BLaER1 (cell line): Measurements from ENCODE around the gene TMEM100.

ENCODE experiments used
- H3K27ac ChIP-seq: shearing (Covaris generic); formaldehyde crosslinking; 2 replicates; pipeline ENCODE4 v1.8.1; 2022
- H3K27me3 ChIP-seq: shearing (Covaris generic); formaldehyde crosslinking; 2 replicates; pipeline ENCODE4 v1.8.1; 2022
- H3K36me3 ChIP-seq: shearing (Covaris generic); formaldehyde crosslinking; 2 replicates; pipeline ENCODE4 v1.8.1; 2022
- H3K4me1 ChIP-seq: shearing (Covaris generic); formaldehyde crosslinking; 2 replicates; pipeline ENCODE4 v1.8.1; 2022
- H3K4me2 ChIP-seq: shearing (Covaris generic); formaldehyde crosslinking; 2 replicates; pipeline ENCODE4 v1.8.1; 2022
- H3K4me3 ChIP-seq: shearing (Covaris generic); formaldehyde crosslinking; 2 replicates; pipeline ENCODE4 v1.8.1; 2022
- H3K9ac ChIP-seq: shearing (Covaris generic); formaldehyde crosslinking; 2 replicates; pipeline ENCODE4 v1.8.1; 2022
- H3K9me3 ChIP-seq: shearing (Covaris generic); formaldehyde crosslinking; 2 replicates; pipeline ENCODE4 v1.8.1; 2022
- H4K20me1 ChIP-seq: shearing (Covaris generic); formaldehyde crosslinking; 2 replicates; pipeline ENCODE4 v1.8.1; 2022
- Cebpa-rat ChIP-seq: shearing (Covaris generic); IDR thresholded peaks from 2 replicates; pipeline ENCODE4 v1.8.1; 2022

TMEM100 gene

GRCh38 chr17:55731586-55732250, 9.1 kb upstream of the TMEM100 start:
- Histone ChIP-seq H3K4me1 (peaks cover 59% of the 10 kb centered on the region), H3K36me3 (no peaks in the 10 kb centered on the region), H3K27me3 (no peaks in the 10 kb centered on the region), H3K9ac (peak overlapping the region; percentile 43), H3K4me2 (peak overlapping the region; percentile 69), H3K27ac (peak overlapping the region; percentile 42), H4K20me1 (no peaks in the 10 kb centered on the region), H3K4me3 (no peak overlapping the region), H3K9me3 (no peaks in the 10 kb centered on the region)
- TF ChIP-seq Cebpa-rat: no peak

GRCh38 chr17:55730808-55731207, 8.1 kb upstream of the TMEM100 start:
- Histone ChIP-seq H3K4me2 (peak overlapping the region; percentile 69), H3K9ac (no peak overlapping the region), H3K27ac (peak overlapping the region; percentile 28; the same call in 1 of the 2 replicates), H4K20me1 (no peaks in the 10 kb centered on the region), H3K9me3 (no peaks in the 10 kb centered on the region), H3K36me3 (no peaks in the 10 kb centered on the region), H3K4me1 (peaks cover 59% of the 10 kb centered on the region), H3K27me3 (no peaks in the 10 kb centered on the region), H3K4me3 (no peak overlapping the region)
- TF ChIP-seq Cebpa-rat: no peak

- Histone ChIP-seq H3K9me3 (no peaks in the 10 kb centered on the region), H3K9ac (no peak overlapping the region), H3K4me1 (peaks cover 57% of the 10 kb centered on the region), H3K4me3 (no peak overlapping the region), H3K27me3 (no peaks in the 10 kb centered on the region), H3K27ac (peak overlapping the region; percentile 28; the same call in 1 of the 2 replicates), H3K4me2 (peak overlapping the region; percentile 69), H4K20me1 (no peaks in the 10 kb centered on the region), H3K36me3 (no peaks in the 10 kb centered on the region)
- TF ChIP-seq Cebpa-rat: no peak
Measured at GRCh38 chr17:55730380-55730779, 7.7 kb upstream of the TMEM100 start.

- no peak overlapping the region for H3K27ac ChIP-seq
- H3K27me3 ChIP-seq: no peaks in the 10 kb centered on the region
- H3K4me2 ChIP-seq: no peak overlapping the region
- H3K9ac ChIP-seq: no peak overlapping the region
- no peaks in the 10 kb centered on the region for H4K20me1 ChIP-seq
- no peak for TF ChIP-seq Cebpa-rat
- H3K36me3 ChIP-seq: no peaks in the 10 kb centered on the region
- no peaks in the 10 kb centered on the region for H3K9me3 ChIP-seq
- H3K4me3 ChIP-seq: no peak overlapping the region
- peaks cover 57% of the 10 kb centered on the region for H3K4me1 ChIP-seq
Measured at GRCh38 chr17:55729484-55729883, 6.8 kb upstream of the TMEM100 start.

- Histone ChIP-seq H3K36me3 (no peaks in the 10 kb centered on the region), H4K20me1 (no peaks in the 10 kb centered on the region), H3K4me2 (no peak overlapping the region), H3K9me3 (no peaks in the 10 kb centered on the region), H3K27me3 (no peaks in the 10 kb centered on the region), H3K4me1 (peaks cover 52% of the 10 kb centered on the region), H3K4me3 (no peak overlapping the region), H3K9ac (no peak overlapping the region), H3K27ac (no peak overlapping the region)
- no peak for TF ChIP-seq Cebpa-rat
Measured at GRCh38 chr17:55728833-55729232, 6.2 kb upstream of the TMEM100 start.

GRCh38 chr17:55728361-55728760, 5.7 kb upstream of the TMEM100 start:
- Histone ChIP-seq H3K9me3 (no peaks in the 10 kb centered on the region), H3K27me3 (no peaks in the 10 kb centered on the region), H3K9ac (no peak overlapping the region), H3K4me2 (no peak overlapping the region), H3K36me3 (no peaks in the 10 kb centered on the region), H3K4me3 (no peak overlapping the region), H3K27ac (no peak overlapping the region), H4K20me1 (no peaks in the 10 kb centered on the region), H3K4me1 (peaks cover 51% of the 10 kb centered on the region)
- no peak for TF ChIP-seq Cebpa-rat

GRCh38 chr17:55727920-55728319, 5.3 kb upstream of the TMEM100 start:
- Histone ChIP-seq H3K27me3 (no peaks in the 10 kb centered on the region), H3K4me2 (no peak overlapping the region), H3K4me3 (no peak overlapping the region), H3K36me3 (no peaks in the 10 kb centered on the region), H3K4me1 (peaks cover 51% of the 10 kb centered on the region), H3K9me3 (no peaks in the 10 kb centered on the region), H3K9ac (no peak overlapping the region), H3K27ac (no peak overlapping the region), H4K20me1 (no peaks in the 10 kb centered on the region)
- no peak for TF ChIP-seq Cebpa-rat

- no peak overlapping the region for H3K9ac ChIP-seq
- H3K4me2 ChIP-seq: no peak overlapping the region
- H3K36me3 ChIP-seq: no peaks in the 10 kb centered on the region
- no peak overlapping the region for H3K27ac ChIP-seq
- no peaks in the 10 kb centered on the region for H3K27me3 ChIP-seq
- H3K9me3 ChIP-seq: no peaks in the 10 kb centered on the region
- TF ChIP-seq Cebpa-rat: no peak
- peaks cover 51% of the 10 kb centered on the region for H3K4me1 ChIP-seq
- no peaks in the 10 kb centered on the region for H4K20me1 ChIP-seq
- H3K4me3 ChIP-seq: no peak overlapping the region
Measured at GRCh38 chr17:55727275-55727674, 4.6 kb upstream of the TMEM100 start.

GRCh38 chr17:55726440-55726839, 3.8 kb upstream of the TMEM100 start:
- no peak overlapping the region for H3K27ac ChIP-seq
- TF ChIP-seq Cebpa-rat: no peak
- H3K4me1 ChIP-seq: peaks cover 45% of the 10 kb centered on the region
- no peaks in the 10 kb centered on the region for H3K27me3 ChIP-seq
- H3K9ac ChIP-seq: no peak overlapping the region
- no peak overlapping the region for H3K4me3 ChIP-seq
- H3K9me3 ChIP-seq: no peaks in the 10 kb centered on the region
- H3K36me3 ChIP-seq: no peaks in the 10 kb centered on the region
- H4K20me1 ChIP-seq: no peaks in the 10 kb centered on the region
- no peak overlapping the region for H3K4me2 ChIP-seq

GRCh38 chr17:55723488-55723848, 804 bp upstream of the TMEM100 start:
- H3K4me3 ChIP-seq: peak overlapping the region; percentile 59
- no peaks in the 10 kb centered on the region for H3K36me3 ChIP-seq
- peak overlapping the region; percentile 68 for H3K4me2 ChIP-seq
- H3K9me3 ChIP-seq: no peaks in the 10 kb centered on the region
- no peak overlapping the region for H3K27ac ChIP-seq
- no peak for TF ChIP-seq Cebpa-rat
- no peaks in the 10 kb centered on the region for H3K27me3 ChIP-seq
- H3K4me1 ChIP-seq: peaks cover 41% of the 10 kb centered on the region
- no peaks in the 10 kb centered on the region for H4K20me1 ChIP-seq
- peak overlapping the region; percentile 0; the same call in 1 of the 2 replicates for H3K9ac ChIP-seq
